GM12878 (cell line): ENCODE data around the gene EXOC7. TPM values are rescaled to one million over a fixed set of nuclear protein-coding genes. Genes with fewer than 3 reads are reported as not detected.

Source experiments
- ATAC-seq: fragments of 200-7000 bp; cut with Tn5 transposase; 3 replicates; pipeline ENCODE4 v1.9.1; 2020; ENCODE audit warnings: mild to moderate bottlenecking, moderate library complexity
- BruUV-seq: library from RNA; stranded (reverse); fragments of 400-500 nt; replicated peaks from 2 replicates; lab custom pipeline; 2021; lab: Mats Ljungman, UMichigan
- CTCF ChIA-PET: fragments of 300-600 bp; sonication (Branson Sonifier 250); formaldehyde crosslinking; extraction: SDS; loops from one replicate; lab custom pipeline; 2021; ENCODE audit warnings: inconsistent platforms; lab: Yijun Ruan, JAX
- POLR2A ChIA-PET: fragments of 350-600 bp; formaldehyde crosslinking; extraction: SDS; loops from one replicate; lab custom pipeline; 2021; ENCODE audit warnings: inconsistent platforms; lab: Charles Lee
- RAD21 ChIA-PET: fragments of 300-600 bp; sonication (Branson Sonifier 250); formaldehyde crosslinking; loops from one replicate; lab custom pipeline; 2023; ENCODE audit warnings: antibody characterized with exemption; ENCODE audit not compliant: unreplicated experiment; lab: Charles Lee
- SMC1A ChIA-PET: fragments of 300-600 bp; sonication (Branson Sonifier 250); formaldehyde crosslinking; loops from one replicate; lab custom pipeline; 2023; ENCODE audit not compliant: unreplicated experiment, uncharacterized antibody; lab: Charles Lee
- DNase-seq: peaks from one replicate; pipeline ENCODE4 v3.0.0-alpha.2; 2011; ENCODE audit warnings: low read depth, low spot score
- FAIRE-seq: peaks from 3 replicates; lab custom pipeline; 2011; peaks lifted over from hg19 to GRCh38; lab: Jason Lieb, UNC
- H2AFZ ChIP-seq: 2 replicates; pipeline ENCODE4 v1.6.0; 2011; ENCODE audit warnings: low read depth, low read length, control low read depth; ENCODE audit not compliant: control insufficient read depth
- H3K27ac ChIP-seq: 2 replicates; pipeline ENCODE4 v1.5.1; 2011; ENCODE audit warnings: control low read depth; ENCODE audit not compliant: control insufficient read depth, insufficient read depth
- H3K27me3 ChIP-seq, 2 experiments: replicated peaks in 1 of 2; 2 replicates each; pipeline versions ENCODE4 v1.6.0 to v1.6.1; 2011; ENCODE audit warnings: low read length in 1 of 2; ENCODE audit not compliant: control insufficient read depth in 2 of 2, insufficient read depth in 2 of 2
- H3K36me3 ChIP-seq, 2 experiments: 2 replicates each; pipeline ENCODE4 v1.5.1; 2011; ENCODE audit warnings: low read length in 1 of 2; ENCODE audit not compliant: control insufficient read depth in 2 of 2, insufficient read depth in 2 of 2
- H3K4me1 ChIP-seq: 2 replicates; pipeline ENCODE4 v1.6.1; 2011; ENCODE audit warnings: mild to moderate bottlenecking, low read length, moderate library complexity, mixed read lengths; ENCODE audit not compliant: control insufficient read depth, insufficient read depth
- H3K4me2 ChIP-seq: 2 replicates; pipeline ENCODE4 v1.6.0; 2011; ENCODE audit warnings: control low read depth; ENCODE audit not compliant: control insufficient read depth, insufficient read depth
- H3K4me3 ChIP-seq: fragments of 200-600 bp; sonication (generic); 2 replicates; pipeline ENCODE4 v1.5.1; 2016
- H3K79me2 ChIP-seq: 2 replicates; pipeline ENCODE4 v1.6.0; 2011; ENCODE audit warnings: low read length; ENCODE audit not compliant: control insufficient read depth, insufficient read depth
- H3K9ac ChIP-seq: 2 replicates; pipeline ENCODE4 v1.8.0; 2011; ENCODE audit warnings: low read length, control low read depth, mixed read lengths; ENCODE audit not compliant: control insufficient read depth, insufficient read depth
- H3K9me3 ChIP-seq: replicated peaks from 3 replicates; pipeline ENCODE4 v1.5.1; 2011; ENCODE audit warnings: mild to moderate bottlenecking, low read length; ENCODE audit not compliant: control insufficient read depth, insufficient read depth
- H4K20me1 ChIP-seq: 2 replicates; pipeline ENCODE4 v1.6.0; 2011; ENCODE audit not compliant: control insufficient read depth, insufficient read depth
- HDAC6 ChIP-seq: fragments of 200-600 bp; sonication (generic); IDR thresholded peaks from one replicate; pipeline ENCODE4 v1.8.0; 2017; ENCODE audit warnings: antibody characterized with exemption; ENCODE audit not compliant: unreplicated experiment
- HDGF ChIP-seq: fragments of 450-650 bp; IDR thresholded peaks from 2 replicates; pipeline ENCODE4 v1.6.1; 2016; ENCODE audit warnings: antibody characterized with exemption
- JUNB ChIP-seq: IDR thresholded peaks from 2 replicates; pipeline ENCODE4 v1.6.1; 2016; ENCODE audit warnings: antibody characterized with exemption, mild to moderate bottlenecking
- POLR2A ChIP-seq: IDR thresholded peaks from 2 replicates; pipeline ENCODE4 v1.6.1; 2011; ENCODE audit warnings: low read depth, mild to moderate bottlenecking, low read length
- WGBS: methylation state at CpG from one replicate; pipeline ENCODE4 v1.1.6; 2016; ENCODE audit warnings: low lambda C conversion rate; ENCODE audit not compliant: insufficient replicate concordance, insufficient coverage; ENCODE audit errors: missing lambda C conversion rate; 5-methylcytosine and 5-hydroxymethylcytosine counted together
- in situ Hi-C: fragments of 300-500 bp; cut with MboI; formaldehyde crosslinking; loops from 9 replicates; pipeline ENCODE4 v1.14.3; 2018; ENCODE audit warnings: mixed read lengths
- intact Hi-C: fragments of 100-400 bp; cut with micrococcal nuclease; formaldehyde crosslinking; loops from one replicate; pipeline ENCODE4 v1.14.2; 2022; ENCODE audit not compliant: unreplicated experiment
- polyA plus RNA-seq, 11 experiments: library from polyadenylated mRNA; depleted of rRNA in 4 of 11; unstranded in 6 of 11; stranded (reverse) in 5 of 11; fragments of >200 nt; fragmentation: Nextera tagmentation in 4 of 11; fragmentation: Illumina TruSeq in 1 of 11; extraction: Ambion mirVana in 4 of 11; extraction: Trizol in 1 of 11; gene quantifications; 1 replicate in 1 of 11; 2 replicates in 10 of 11; pipeline versions ENCODE4 v1.2.1 to v1.2.3, GENCODE V29; 2011 to 2016; ENCODE audit warnings: inconsistent platforms in 2 of 11, missing spikeins in 2 of 11, low read depth in 1 of 11
- total RNA-seq, 4 experiments: library from RNA; depleted of rRNA in 3 of 4; stranded (reverse); fragments of >200 nt in 3 of 4; fragmentation: Illumina TruSeq in 1 of 4; extraction: Trizol in 1 of 4; gene quantifications; 2 replicates each; pipeline versions ENCODE4 v1.2.1 to v1.2.3, GENCODE V29; 2013 to 2021

Gene EXOC7
- total and polyA plus RNA-seq, 10 of the 15 experiments (the other 5 are each of a cell fraction or from before 2014, with no cell fraction given): 18.8 to 71.3 (median 48.2) TPM

DNA sequence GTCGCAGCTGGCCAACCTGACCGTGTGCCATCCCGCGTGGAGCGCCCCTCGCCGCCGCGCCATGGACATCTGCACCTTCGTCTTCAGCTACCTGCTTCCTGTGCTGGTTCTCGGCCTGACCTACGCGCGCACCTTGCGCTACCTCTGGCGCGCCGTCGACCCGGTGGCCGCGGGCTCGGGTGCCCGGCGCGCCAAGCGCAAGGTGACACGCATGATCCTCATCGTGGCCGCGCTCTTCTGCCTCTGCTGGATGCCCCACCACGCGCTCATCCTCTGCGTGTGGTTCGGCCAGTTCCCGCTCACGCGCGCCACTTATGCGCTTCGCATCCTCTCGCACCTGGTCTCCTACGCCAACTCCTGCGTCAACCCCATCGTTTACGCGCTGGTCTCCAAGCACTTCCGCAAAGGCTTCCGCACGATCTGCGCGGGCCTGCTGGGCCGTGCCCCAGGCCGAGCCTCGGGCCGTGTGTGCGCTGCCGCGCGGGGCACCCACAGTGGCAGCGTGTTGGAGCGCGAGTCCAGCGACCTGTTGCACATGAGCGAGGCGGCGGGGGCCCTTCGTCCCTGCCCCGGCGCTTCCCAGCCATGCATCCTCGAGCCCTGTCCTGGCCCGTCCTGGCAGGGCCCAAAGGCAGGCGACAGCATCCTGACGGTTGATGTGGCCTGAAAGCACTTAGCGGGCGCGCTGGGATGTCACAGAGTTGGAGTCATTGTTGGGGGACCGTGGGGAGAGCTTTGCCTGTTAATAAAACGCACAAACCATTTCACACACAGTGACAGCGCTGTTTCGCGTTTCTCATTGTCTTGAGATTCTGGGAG is 26.6 kb downstream of the EXOC7 start:
- Histone ChIP-seq H3K27me3 (peaks cover 7 to 26% of the 10 kb centered on the region in 2 experiments; a peak in 3 of 4 replicates), H3K27ac (no peak overlapping the region), H4K20me1 (no peaks in the 10 kb centered on the region), H3K36me3 (no peaks in the 10 kb centered on the region; a peak in 1 of 4 replicates), H3K4me2 (no peak overlapping the region), H2AFZ (no peak overlapping the region), H3K4me3 (no peak overlapping the region), H3K9ac (no peak overlapping the region), H3K79me2 (peaks cover 10% of the 10 kb centered on the region), H3K9me3 (no peaks in the 10 kb centered on the region), H3K4me1 (no peaks in the 10 kb centered on the region)
- RAD21 ChIA-PET: no interaction called here
- intact Hi-C loops: no loop called here
- in situ Hi-C loops: no loop called here
- DNase-seq (no peak), ATAC-seq (no peak), FAIRE-seq (no peak)
- CTCF ChIA-PET: no interaction called here
- SMC1A ChIA-PET: no interaction called here
- no TSS peak for BruUV-seq
- peak; percentile 67; the same call in 1 of the 2 replicates for TF ChIP-seq POLR2A
- no peak for TF ChIP-seq HDGF
- peak; percentile 90 for TF ChIP-seq HDAC6
- 23% methylated on average over 80 of the region's 82 CpGs for WGBS
- POLR2A ChIA-PET: no interaction called here

DNA sequence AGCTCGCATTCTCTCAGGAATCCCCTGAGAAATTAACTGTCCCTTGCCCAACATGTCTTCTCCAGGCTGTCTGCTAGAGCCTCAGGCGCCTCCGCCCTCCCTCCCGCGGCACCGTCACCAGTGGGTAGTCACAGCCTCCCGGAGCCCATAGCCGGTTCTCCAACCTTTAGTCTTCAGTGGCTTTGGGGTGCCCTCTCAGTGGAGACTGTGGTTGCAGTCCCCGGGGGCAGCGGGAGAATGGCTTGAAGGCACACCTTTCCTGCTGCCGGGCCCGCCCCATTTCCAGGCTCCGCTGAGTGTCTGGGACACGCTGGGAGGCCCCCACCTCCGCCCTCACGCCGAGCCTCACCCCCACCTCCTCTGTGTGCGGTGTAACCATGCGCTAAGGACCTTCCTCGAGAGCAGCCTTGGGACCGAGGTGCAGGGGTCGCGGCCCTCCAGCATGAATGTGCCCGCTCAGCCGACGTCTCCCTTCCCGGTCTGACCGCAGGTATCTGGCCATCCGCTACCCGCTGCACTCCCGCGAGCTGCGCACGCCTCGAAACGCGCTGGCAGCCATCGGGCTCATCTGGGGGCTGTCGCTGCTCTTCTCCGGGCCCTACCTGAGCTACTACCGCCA is 27.3 kb downstream of the EXOC7 start:
- H2AFZ ChIP-seq: no peak overlapping the region
- 21% methylated on average over 37 of the region's 41 CpGs for WGBS
- TF ChIP-seq JUNB: no peak
- TF ChIP-seq, all 136 proteins: peak for 0
- BruUV-seq: no TSS peak
- in situ Hi-C loops: no loop called here
- CTCF ChIA-PET: no interaction called here
- Histone ChIP-seq H3K27ac (no peak overlapping the region), H3K36me3 (no peaks in the 10 kb centered on the region), H3K4me1 (no peaks in the 10 kb centered on the region), H3K4me2 (no peak overlapping the region), H3K9ac (no peak overlapping the region), H4K20me1 (no peaks in the 10 kb centered on the region), H3K4me3 (no peak overlapping the region), H3K79me2 (peaks cover 17% of the 10 kb centered on the region), H3K9me3 (no peaks in the 10 kb centered on the region), H3K27me3 (peaks cover 7 to 26% of the 10 kb centered on the region in 2 experiments; a peak in 3 of 4 replicates)
- intact Hi-C loops: no loop called here
- no peak for FAIRE-seq
- no peak for ATAC-seq
- RAD21 ChIA-PET: no interaction called here
- SMC1A ChIA-PET: no interaction called here
- no peak for DNase-seq
- POLR2A ChIA-PET: no interaction called here
